HG02623 (cell line): ENCODE data around the gene RECQL5.

ENCODE experiments used
- ATAC-seq: cut with Tn5 transposase; IDR thresholded peaks from one replicate; pipeline ENCODE4 v1.9.1; 2021; ENCODE audit warnings: moderate library complexity; ENCODE audit not compliant: unreplicated experiment

The RECQL5 gene

GRCh38 chr17:75666959-75667790 is at the start of gene RECQL5, which contains the start of gene SAP30BP:
TSS of gene RECQL5 (minus strand) at chr17:75667154. CDS start at chr17:75666557, 597 bp downstream.
TSS of gene SAP30BP (plus strand) at chr17:75667338. CDS start at chr17:75667373, 35 bp downstream.
- ATAC-seq = peak; percentile 66

GRCh38 chr17:75712446-75712845 is 45.5 kb upstream of the RECQL5 start:
- ATAC-seq = no peak

- ATAC-seq = no peak
Observed at GRCh38 chr17:75707079-75707571, 40.2 kb upstream of the RECQL5 start.

- no peak for ATAC-seq
Observed at GRCh38 chr17:75706042-75706728, 39.2 kb upstream of the RECQL5 start.

GRCh38 chr17:75704963-75705875 is 38.3 kb upstream of the RECQL5 start:
- no peak for ATAC-seq

- no peak for ATAC-seq
Observed at GRCh38 chr17:75703591-75703990, 36.6 kb upstream of the RECQL5 start.

GRCh38 chr17:75703191-75703590 is 36.2 kb upstream of the RECQL5 start:
- ATAC-seq = no peak

GRCh38 chr17:75701288-75701687 is 34.3 kb upstream of the RECQL5 start:
- ATAC-seq = no peak

GRCh38 chr17:75698659-75699058 is 31.7 kb upstream of the RECQL5 start:
- no peak for ATAC-seq

- no peak for ATAC-seq
Observed at GRCh38 chr17:75697651-75698291, 30.8 kb upstream of the RECQL5 start.

GRCh38 chr17:75695830-75696271 is 28.9 kb upstream of the RECQL5 start:
- ATAC-seq = no peak

GRCh38 chr17:75695141-75695829 is 28.3 kb upstream of the RECQL5 start:
- ATAC-seq = no peak

GRCh38 chr17:75694536-75694935 is 27.6 kb upstream of the RECQL5 start:
- no peak for ATAC-seq

GRCh38 chr17:75693500-75694481 is 26.8 kb upstream of the RECQL5 start:
- ATAC-seq = no peak

GRCh38 chr17:75692976-75693375 is 26.0 kb upstream of the RECQL5 start:
- ATAC-seq = no peak

GRCh38 chr17:75691801-75692626 is 25.1 kb upstream of the RECQL5 start:
- no peak for ATAC-seq

- ATAC-seq = no peak
Observed at GRCh38 chr17:75691371-75691791, 24.4 kb upstream of the RECQL5 start.

- no peak for ATAC-seq
Observed at GRCh38 chr17:75689441-75689873, 22.5 kb upstream of the RECQL5 start.
